ENCODE results near the gene CD74.
A peak's percentile ranks its signal among the peaks of the same experiment; 100 is the strongest.
"Not testable (repeated sequence)": the region's sequence is repeated elsewhere in the genome, so short reads cannot be mapped to it uniquely, and the experiment has no call there.

The CD74 gene

GRCh38 chr5:150441813-150442698 lies 29.3 kb upstream of the CD74 start:
- no peak for DNase-seq (ENCODE audit: low spot score)

GRCh38 chr5:150440948-150441812 lies 28.5 kb upstream of the CD74 start:
- DNase-seq (ENCODE audit: low spot score) = no peak

- peak; percentile 59 for DNase-seq (ENCODE audit: low spot score)
Measured at GRCh38 chr5:150438873-150439546, 26.3 kb upstream of the CD74 start.

- peak; percentile 76 for DNase-seq (ENCODE audit: low spot score)
Measured at GRCh38 chr5:150436141-150436680, 23.5 kb upstream of the CD74 start.

- no peak for DNase-seq (ENCODE audit: low spot score)
Measured at GRCh38 chr5:150434464-150434863, 21.8 kb upstream of the CD74 start.

GRCh38 chr5:150431574-150431973 lies 18.9 kb upstream of the CD74 start:
- no peak for DNase-seq (ENCODE audit: low spot score)

GRCh38 chr5:150431048-150431447 lies 18.3 kb upstream of the CD74 start:
- no peak for DNase-seq (ENCODE audit: low spot score)

- DNase-seq (ENCODE audit: low spot score) = no peak
Measured at GRCh38 chr5:150429410-150429873, 16.7 kb upstream of the CD74 start.

GRCh38 chr5:150428978-150429377 lies 16.3 kb upstream of the CD74 start:
- no peak for DNase-seq (ENCODE audit: low spot score)

GRCh38 chr5:150428106-150428876 lies 15.6 kb upstream of the CD74 start:
- peak; percentile 58 for DNase-seq (ENCODE audit: low spot score)

GRCh38 chr5:150426165-150426564 lies 13.5 kb upstream of the CD74 start:
- not testable (repeated sequence) for DNase-seq (ENCODE audit: low spot score)

GRCh38 chr5:150422758-150423157 lies 10.0 kb upstream of the CD74 start:
- no peak for DNase-seq (ENCODE audit: low spot score)

- no peak for DNase-seq (ENCODE audit: low spot score)
Measured at GRCh38 chr5:150422075-150422474, 9.4 kb upstream of the CD74 start.

GRCh38 chr5:150419630-150420270 lies 7.0 kb upstream of the CD74 start:
- no peak for DNase-seq (ENCODE audit: low spot score)

- not testable (repeated sequence) for DNase-seq (ENCODE audit: low spot score)
Measured at GRCh38 chr5:150413902-150414790, 1.4 kb upstream of the CD74 start.

- DNase-seq (ENCODE audit: low spot score) = no peak
Measured at GRCh38 chr5:150413176-150413901, 629 bp upstream of the CD74 start.

GRCh38 chr5:150411245-150411979 lies 1.3 kb downstream of the CD74 start:
- no peak for DNase-seq (ENCODE audit: low spot score)

Data from HuH-7.5 (cell line).